Stimulated activated CD4-positive, alpha-beta T cell treated with anti-CD3 and anti-CD28 coated beads, Interleukin-2, amount 100 ng/mL, for 4 hours (primary cell): ENCODE data around the gene DCLRE1B.
"Not testable (repeated sequence)": the region's sequence is repeated elsewhere in the genome, so short reads cannot be mapped to it uniquely, and the experiment has no call there.

Source experiments
- DNase-seq: peaks from one replicate; pipeline ENCODE4 v3.0.0-alpha.2; 2020; ENCODE audit warnings: low read depth

Gene DCLRE1B

GRCh38 chr1:113948151-113948550 lies 43.0 kb downstream of the DCLRE1B start:
- DNase-seq = not testable (repeated sequence)

DNA sequence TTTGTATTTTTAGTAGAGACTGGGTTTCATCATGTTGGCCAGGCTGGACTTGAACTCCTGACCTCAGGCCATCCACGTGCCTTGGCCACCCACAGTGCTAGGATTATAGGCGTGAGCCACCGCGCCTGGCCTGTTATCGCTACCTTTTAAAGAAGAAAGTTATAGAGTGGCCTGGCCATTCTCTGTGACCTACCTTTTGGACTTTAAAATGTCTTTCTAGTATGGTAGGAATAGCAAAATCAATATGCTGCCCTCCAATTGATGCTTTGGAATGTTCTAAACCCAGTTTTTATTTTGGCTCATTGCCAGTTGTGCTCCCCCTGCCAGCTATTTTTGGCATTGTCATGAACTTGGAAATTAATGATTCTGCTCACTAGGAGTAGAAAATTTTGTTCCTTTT lies 43.9 kb downstream of the DCLRE1B start:
- no peak for DNase-seq

DNA sequence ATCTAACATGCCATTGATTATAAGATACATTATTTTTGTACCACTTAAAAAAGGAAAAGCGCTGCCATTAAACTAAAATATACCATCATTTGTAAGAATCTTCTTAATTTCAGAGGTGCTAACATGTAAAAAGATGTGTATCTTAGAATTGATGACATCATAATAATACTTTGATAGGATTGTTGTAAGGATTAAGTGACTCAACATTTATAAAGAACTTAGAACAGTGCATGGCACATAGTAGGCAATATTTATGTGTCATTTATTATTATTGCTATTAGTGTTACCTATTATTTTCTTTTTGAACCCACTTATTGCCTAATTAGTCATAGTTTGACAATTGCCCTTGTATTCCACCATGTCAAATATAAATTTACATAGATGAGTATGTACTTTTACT lies 45.8 kb downstream of the DCLRE1B start:
- DNase-seq = no peak

DNA sequence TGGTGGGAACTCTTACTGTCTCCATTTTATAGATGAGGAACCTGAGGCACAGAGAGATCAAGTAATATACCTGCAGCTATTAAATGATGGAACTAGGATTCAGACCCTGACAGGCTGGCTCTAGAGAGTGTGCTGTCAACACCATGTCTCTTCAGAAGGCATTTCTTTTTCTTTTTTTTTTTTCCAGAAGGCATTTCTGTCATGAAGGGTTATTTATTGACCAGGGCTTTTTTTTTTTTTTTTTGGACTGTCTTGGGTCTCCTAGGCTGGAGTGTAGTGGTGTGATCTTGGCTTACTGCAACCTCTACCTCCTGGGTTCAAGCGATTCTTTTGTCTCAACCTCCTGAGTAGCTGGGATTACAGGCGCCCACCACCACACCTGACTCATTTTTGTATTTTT lies 46.6 kb downstream of the DCLRE1B start:
- no peak for DNase-seq

DNA sequence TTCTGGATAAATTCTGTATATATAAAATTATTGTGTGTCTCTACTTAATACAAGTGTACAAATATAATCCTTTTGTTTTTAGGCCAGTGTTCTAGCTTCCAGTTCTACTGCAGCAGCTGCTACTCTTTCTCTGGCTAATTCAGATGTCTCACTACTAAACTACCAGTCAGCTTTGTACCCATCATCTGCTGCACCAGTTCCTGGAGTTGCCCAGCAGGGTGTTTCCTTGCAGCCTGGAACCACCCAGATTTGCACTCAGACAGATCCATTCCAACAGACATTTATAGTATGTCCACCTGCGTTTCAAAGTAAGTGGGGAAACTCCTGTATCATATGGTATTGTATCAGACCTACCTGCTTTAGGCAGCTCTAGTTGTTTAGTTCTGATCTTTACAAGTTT lies 52.9 kb downstream of the DCLRE1B start:
- DNase-seq = no peak

GRCh38 chr1:113958691-113959090 lies 53.6 kb downstream of the DCLRE1B start:
- DNase-seq = no peak

GRCh38 chr1:113963281-113963906 lies 58.3 kb downstream of the DCLRE1B start:
- no peak for DNase-seq
